HL-60/S4 (cell line): ENCODE data around the gene MEGF6.
"Not testable (repeated sequence)": the region's sequence is repeated elsewhere in the genome, so short reads cannot be mapped to it uniquely, and the experiment has no call there.

ENCODE experiments used
- in situ Hi-C: fragments of 300-500 bp; cut with MboI; formaldehyde crosslinking; loops from 2 replicates; pipeline ENCODE4 v1.14.3; 2022; ENCODE audit warnings: low sequenced_read_pairs

Gene MEGF6

DNA sequence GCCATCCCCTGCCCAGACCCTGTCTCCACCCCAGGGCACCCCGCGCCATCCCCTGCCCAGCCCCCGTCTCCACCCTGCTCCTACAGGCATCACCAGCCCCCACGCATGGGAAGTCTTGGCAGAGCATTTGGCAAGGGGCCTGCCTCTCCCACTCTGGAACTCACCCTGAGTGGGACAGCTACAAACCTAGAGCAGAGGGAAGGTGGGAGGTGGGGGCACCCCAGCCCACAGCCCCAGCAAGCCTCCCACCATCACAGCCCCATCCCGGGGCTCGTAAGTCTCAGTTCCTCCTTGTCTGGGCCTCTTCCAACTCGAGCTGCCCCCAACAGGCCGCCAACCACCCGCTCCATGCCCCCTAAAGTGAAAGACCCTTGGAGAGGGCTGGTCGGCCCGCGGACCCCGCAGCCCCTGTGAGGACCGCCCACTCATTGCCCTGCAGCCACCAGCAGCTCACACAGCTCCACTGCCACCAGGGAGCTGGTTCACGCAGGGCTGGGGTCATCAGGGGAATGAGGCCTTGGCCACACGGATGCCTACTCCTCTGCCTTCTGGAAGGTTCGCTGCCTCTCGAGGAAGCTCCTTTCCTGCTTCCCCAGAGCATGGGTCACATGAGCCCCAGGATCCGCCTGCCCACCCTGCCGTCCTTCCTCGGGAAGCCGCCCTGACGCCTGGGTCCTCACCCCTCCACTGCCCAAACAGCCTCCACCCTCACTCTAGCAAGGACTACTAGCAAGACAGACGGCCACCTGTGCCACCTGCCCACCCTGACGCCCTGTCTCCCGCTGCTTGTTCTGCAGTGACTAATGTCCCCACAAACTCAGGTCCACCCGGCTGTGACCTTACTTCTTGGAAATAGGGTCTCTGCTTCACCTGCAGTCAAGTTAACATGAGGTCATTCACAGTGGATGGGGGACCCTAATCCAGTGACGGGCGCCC, 14.4 kb downstream of the MEGF6 start:
- in situ Hi-C loops, result no loop called here

DNA sequence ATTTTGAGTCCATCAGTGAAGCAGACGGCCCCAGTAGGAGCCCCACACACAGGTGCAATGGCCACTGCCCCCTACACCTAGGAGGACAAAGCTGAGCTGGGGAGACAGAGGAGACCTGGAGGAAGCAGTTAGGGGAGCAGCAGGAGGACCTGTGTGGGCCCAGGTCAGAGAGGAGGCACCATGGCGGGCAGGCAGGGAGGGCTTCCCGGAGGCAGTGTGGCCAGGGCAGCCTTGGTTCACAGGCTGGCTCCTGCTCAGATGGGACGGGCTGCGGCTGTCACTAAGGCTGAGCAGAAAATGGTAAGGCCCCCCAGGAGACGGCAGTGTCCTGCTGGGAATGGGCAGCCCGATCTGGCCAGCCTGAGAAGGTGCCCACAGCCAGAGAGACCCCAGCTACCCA, 15.4 kb downstream of the MEGF6 start:
- in situ Hi-C loops, result no loop called here

DNA sequence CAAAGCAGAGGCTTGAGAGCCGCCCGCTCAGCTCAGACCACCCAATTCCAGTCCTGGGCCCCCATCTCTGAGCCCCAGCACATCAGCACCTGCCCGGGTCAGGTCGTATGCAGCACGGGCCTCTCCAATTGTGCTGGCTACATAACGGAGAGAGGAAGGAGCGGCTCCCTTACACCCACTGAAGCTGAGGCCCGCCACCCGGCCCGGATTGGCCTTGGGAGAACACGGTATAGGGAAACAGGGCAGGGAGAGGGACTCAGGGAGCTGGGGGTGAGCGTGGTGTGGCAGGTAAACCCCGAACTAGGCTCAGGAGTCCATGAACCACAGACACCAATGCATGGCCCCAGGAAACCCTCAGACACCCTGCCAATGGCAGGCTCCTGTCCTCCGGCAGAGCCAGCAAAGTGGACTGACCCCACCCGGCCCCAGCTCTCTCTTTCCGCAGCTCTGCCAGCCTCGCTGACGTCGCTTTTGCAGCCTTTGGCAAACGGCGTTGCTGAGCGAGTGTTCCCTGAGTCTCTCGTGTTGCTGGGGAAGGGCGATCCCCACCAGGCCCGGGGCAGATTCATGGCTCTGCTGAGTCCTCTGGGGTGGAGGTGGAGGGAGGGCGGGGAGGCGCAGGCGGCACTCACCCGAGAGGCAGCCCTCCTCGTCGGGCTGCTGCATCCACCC, 16.5 kb downstream of the MEGF6 start:
- in situ Hi-C loops, result no loop called here

DNA sequence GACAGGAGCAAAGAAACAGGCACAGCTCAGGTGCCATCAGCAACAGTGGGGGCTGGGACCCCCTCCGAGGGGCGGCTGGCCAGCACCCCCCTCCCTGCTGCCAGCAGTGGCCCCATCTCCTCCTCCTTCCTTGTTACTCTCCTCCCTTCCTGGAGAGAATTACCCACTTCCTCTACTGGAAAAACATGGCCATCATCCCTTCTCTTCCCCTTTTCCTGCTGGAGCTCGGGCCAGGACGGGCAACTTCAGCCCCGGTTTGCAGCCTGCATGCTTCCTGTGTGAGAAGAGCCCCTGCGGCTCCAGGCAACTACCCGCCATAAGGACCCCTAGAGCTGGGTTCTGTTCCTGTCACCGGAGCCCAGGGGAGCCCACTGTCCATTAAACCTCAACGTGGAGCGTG, 17.6 kb downstream of the MEGF6 start:
- in situ Hi-C loops, result no loop called here

DNA sequence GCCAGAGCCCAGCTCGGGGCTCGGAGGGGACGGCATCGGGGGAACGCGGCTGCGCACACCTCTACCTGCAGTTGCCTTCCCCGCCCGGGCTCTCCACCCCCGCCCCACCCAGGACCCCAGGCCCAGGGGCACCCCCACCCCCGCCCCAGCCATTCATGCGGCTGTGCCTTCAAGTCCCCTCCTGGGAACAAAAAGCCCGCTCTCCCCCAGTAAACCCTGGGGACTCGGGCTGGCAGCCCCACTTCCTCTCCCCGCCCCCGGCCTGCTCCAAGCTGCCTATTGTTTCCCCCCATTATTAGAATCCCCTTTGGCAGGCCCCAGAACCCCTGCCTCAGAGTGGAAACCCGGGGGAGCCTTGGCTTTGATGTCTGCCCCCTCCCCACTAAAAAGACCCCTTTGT, 18.0 kb downstream of the MEGF6 start:
- in situ Hi-C loops, result no loop called here

DNA sequence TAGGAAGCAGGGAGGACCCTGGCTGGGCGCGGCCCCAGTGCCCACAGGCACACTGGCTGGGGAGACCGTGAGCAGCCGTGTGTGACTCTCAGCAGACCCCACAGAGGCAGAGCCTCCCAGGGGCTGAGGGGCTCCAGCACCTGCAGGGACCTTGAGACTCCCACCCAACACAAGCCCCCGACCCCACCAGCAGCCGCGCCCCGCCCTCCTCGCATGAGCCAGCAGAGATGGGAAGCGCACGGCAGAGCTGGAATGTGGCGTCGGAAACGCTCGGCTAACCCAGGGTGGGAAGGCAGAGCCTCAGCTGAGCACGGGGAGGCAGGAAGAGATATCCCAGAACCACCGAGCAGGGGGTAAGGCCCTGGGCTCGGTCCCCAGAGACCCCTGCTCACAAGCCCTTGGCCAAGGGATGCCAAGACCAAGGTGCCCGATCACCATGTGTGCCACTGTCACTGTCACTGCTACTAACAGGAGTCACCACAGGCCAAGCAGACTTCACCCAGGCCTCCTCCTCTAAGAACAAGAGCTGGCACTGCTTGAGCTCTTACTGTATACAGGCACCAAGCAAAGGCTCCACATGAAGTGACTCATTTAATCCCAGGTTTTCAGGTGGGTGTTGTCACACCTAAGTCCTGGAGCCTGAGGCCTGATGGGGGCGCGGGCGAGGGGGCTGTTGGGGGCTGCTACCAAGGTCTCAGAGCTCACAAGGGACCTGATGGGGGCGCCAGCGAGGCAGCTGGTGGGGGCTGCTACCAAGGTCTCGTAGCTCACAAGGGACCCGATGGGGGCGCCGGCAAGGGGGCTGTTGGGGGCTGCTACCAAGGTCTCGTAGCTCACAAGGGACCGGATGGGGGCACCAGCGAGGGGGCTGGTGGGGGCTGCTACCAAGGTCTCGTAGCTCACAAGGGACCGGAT, 20.1 kb downstream of the MEGF6 start:
- in situ Hi-C loops, result no loop called here

DNA sequence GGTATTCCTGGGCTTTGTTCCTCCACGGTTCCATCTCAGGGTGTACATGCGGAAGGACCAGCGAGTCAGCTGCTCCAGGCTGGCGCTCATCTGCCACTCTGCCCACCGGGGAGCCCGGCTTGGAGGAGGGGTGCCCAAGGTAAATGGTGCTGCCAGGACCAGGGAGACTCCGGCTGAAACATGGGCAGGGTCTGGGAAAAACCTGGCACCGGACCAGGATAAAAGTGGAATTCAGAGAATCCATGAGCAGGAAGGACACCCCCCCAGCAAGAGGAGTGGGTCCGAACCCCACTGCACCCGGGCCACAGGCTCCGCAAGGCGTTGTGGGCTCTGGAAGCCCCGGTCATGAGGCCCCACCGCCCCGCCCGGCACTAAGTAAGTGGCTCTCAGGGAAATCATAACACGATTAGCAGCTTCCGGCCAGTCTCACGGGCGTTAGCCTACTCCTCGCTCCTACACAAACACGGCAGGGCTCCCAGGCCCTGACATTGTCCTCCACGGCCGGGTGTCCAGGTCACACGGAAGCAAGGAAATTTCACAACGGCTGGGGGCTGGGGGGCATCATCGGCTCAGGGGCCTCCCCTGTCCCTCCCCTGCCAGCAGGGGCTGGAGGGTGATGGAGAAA, 21.1 kb downstream of the MEGF6 start:
- in situ Hi-C loops, result no loop called here

DNA sequence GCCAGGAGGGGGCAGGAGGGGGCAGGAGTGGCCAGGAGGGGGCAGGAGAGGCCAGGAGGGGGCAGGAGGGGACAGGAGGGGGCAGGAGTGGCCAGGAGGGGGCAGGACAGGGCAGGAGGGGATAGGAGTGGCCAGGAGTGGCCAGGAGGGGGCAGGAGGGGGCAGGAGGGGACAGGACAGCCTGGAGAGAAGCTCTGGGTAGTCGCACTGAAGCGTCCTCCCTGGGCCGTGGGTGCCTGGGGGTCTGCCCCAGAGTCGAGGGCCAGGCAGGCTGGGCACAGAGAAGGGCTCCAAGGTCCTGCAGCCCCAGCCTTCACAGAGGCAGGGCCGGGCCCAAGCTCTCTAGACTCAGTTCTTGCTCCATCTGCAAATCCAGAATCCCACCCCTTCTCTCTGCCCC, 22.9 kb downstream of the MEGF6 start:
- in situ Hi-C loops, result no loop called here

DNA sequence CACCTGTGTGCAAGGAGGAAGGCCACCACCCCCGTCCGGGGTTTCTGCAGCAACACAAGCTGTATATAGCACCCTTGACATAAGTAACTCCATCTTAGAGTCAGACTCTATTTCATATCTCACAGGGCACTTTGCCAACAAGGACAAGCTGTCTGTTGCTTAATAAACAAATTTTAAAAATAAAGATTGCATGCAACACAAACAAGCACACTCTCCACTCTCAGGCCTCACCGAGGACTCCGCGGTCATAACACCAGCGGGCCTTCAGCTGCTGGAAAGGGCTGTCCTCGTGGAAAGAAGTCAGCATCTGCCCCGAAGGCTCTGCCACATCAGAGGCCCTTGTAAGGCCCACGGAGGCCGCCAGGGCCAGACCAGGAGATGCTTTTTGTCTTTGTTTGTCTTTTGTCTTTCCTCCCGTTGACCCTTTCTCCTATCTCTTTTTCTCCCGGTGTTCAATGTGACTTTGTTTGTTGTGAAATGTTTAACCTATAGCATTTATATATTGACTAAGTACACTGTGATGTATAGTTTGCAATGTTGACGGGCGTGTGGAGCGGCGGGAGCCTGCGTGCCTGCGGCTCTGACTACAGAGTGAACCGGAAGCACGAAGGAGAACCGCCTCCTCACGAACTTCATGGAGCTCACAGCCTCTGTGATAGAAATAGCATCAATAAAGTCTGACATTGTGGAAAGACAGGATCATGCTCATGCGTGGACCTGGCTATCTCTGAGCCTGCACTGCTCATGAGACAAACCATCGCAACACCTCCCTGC, 24.1 kb downstream of the MEGF6 start:
- in situ Hi-C loops, result no loop called here

DNA sequence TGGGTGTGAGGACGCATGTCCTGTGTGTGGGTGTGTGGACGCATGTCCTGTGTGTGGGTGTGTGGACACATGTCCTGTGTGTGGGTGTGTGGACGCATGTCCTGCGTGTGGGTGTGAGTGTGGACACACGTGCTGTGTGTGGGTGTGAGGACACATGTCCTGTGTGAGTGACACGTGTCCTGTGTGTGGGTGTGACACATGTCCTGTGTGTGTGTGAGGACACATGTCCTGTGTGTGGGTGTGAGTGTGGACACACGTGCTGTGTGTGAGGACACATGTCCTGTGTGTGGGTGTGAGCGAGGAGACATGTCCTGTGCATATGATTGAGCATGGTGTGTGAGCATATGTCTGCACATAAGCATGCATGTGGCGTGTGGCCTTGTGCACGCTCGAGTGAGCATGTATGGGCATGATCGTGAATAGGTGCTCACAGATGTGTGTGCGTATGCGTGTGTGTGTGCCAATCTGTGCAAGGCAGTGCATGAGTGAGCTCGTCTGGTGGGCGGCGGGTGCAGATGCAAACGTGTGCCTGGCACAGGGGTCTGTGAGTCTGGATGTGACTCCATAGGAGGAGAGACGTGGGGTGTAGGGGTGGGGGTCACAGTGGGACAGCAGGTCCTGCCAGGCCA, 25.3 kb downstream of the MEGF6 start:
- in situ Hi-C loops, result no loop called here

DNA sequence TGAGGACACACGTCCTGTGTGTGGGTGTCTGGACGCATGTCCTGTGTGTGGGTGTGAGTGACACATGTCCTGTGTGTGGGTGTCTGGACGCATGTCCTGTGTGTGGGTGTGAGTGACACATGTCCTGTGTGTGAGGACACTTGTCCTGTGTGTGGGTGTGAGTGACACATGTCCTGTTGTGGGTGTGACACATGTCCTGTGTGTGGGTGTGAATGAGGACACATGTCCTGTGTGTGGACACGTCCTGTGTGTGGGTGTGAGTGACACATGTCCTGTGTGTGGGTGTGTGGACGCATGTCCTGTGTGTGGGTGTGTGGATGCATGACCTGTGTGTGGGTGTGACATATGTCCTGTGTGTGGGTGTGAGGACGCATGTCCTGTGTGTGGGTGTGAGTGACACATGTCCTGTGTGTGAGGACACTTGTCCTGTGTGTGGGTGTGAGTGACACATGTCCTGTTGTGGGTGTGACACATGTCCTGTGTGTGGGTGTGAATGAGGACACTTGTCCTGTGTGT, 25.9 kb downstream of the MEGF6 start:
- in situ Hi-C loops, result not testable (repeated sequence)

DNA sequence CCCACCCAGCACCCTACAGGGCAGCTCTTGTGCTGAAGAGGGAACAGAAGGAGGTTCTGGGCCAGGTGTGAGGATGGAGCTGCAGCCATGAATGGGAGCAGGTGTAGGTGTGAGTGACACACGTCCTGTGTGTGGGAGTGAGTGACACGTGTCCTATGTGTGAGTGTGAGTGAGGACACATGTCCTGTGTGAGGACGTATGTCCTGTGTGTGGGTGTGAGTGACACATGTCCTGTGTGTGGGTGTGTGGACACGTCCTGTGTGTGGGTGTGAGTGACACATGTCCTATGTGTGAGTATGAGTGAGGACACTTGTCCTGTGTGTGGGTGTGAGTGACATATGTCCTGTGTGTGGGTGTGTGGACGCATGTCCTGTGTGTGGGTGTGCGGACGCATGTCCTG, 26.4 kb downstream of the MEGF6 start:
- in situ Hi-C loops, result no loop called here

DNA sequence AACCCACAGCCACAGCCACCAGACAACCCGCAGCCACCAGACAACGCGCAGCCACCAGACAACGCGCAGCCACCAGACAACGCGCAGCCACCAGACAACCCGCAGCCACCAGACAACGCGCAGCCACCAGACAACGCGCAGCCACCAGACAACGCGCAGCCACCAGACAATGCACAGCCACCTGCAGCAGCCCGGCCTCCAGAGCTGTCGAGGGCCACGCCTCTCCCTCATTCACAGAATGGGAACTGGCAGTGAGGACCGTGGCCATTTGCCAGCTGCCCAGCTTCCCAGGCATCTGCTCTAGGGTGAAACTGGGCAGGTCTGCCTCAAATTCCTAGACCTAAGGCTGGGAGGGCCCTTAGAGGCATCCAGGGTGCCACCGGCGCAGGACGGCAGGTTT, 27.6 kb downstream of the MEGF6 start:
- in situ Hi-C loops, result not testable (repeated sequence)

DNA sequence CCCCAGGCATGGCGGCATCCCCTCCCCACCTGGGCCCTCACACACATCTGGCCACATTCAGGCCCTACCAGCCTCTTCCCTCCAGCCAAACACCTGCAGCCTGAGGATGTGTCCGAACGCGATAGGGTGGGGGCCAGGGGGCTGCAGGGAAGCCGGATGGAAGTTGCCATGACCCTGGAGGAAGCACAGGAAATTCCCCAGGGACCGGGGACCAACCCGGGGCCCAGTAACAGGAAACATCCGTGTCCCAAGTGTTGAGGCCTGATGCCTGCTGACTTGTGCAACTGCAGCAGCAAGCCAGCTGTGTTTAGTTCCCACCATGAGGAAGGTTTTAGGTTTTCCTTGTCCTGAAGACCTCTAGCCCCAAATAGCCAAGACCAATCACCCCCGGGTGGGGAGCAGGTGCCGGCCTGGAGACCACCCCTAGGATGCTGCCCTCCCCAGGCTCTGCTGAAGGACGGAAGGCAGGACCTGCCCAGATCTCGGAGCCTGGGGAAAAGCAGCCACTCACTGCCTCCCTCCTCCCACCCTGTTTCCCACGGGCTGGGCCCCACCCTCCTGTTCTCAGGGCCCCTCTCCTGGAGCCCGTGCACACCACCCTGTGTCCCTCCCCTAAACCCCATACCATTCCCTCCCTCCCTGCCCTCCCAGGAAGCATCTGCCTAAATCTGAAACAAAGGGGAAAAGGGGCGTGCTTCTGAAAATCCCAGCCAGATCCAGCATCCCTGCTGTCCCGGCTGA, 29.8 kb downstream of the MEGF6 start:
- in situ Hi-C loops, result no loop called here

DNA sequence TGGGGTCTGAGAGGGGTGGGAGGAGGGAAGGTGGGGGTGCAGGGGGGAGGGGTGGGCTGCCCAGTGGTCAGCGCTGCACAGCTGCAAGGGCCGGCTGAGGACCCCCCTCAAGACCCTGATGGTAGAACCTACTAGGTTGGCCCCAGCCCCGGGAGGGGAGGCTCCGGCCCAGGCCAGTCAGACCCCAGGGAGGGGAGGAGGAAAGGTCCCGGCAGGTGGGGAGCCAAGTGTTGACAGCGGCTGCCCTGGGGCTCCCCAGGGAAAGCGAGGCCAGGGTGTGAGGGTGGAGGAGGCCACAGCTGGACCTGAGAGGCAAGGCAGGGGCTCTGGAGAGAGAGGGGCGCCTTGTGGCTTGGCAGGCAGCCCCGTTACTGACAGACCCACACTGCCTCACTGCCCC, 31.1 kb downstream of the MEGF6 start:
- in situ Hi-C loops, result no loop called here

DNA sequence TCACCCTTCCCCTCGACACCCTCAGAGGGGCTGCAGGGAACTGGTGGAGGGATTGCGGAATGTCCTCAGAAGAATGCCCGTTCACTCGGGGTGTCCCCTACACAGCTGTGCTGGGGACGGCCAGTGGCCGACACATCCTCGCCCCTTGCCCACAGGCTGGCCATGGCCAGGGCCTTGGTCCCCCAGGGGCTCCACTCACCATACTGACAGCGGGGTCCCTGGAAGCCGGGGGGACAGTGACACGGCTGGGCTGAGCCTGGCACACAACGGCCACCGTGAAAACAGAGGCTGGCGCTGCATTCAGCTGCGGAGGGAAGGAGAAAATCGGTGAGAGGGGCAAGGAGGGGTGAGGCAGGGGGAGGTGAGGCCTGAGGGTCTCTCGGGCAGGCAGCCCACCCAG, 31.7 kb downstream of the MEGF6 start:
- in situ Hi-C loops, result no loop called here

DNA sequence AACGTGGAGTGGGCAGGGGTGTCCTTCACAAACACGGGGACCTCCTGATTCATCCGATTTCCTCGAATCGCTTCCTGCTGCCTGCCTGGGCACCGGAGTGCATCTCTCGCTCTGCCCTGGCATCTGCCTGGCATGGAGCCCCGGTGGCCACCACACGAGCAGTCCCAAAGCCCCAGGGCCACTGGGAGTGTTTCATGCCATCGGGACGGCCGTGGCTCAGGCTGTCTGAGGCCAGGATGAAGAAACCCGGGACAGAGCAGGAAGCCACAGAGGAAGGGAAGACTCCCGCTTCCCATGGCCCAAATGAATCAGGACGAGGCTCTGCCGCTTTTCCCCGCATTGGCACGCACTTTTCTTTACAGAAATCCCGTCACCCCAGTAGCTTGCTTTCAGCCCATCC, 32.4 kb downstream of the MEGF6 start:
- in situ Hi-C loops, result no loop called here

DNA sequence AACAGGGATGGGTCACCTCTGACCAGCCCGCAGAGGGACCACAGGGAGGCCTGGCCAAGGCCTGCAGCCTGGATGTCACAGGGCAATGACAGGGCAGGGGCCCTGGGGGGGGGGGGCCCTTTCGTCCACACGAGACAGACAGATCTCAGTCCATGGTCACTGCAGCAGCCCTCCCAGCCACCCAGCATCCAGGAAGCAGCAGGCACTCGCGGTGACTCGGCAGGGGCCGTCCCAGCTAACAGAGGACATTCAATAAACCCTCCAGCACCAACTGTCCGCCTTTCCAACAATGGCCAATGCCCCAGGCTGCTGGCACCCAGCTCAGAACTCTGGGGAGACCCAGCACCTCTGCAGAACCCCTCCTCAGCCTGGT, 32.9 kb downstream of the MEGF6 start:
- in situ Hi-C loops, result no loop called here
